Left colon (tissue), 2 donors: ENCODE measurements around the gene SPECC1. TPM values are rescaled to one million over a fixed set of nuclear protein-coding genes. Genes with fewer than 3 reads are reported as not detected.
"Not testable (repeated sequence)": the region's sequence is repeated elsewhere in the genome, so short reads cannot be mapped to it uniquely, and the experiment has no call there.

ENCODE experiments used
- ATAC-seq: fragments of 200-7000 bp; cut with Tn5 transposase; one replicate; pipeline ENCODE4 v1.9.1; 2020; ENCODE audit warnings: mild to moderate bottlenecking, moderate library complexity
- DNase-seq, 2 donors: peaks; one replicate each; pipeline ENCODE4 v3.0.0-alpha.2; 2020
- intact Hi-C, 2 donors: fragments of 100-400 bp; cut with DNase I in 1 of 2; cut with micrococcal nuclease in 1 of 2; formaldehyde crosslinking; loops; one replicate each; pipeline versions ENCODE4 v1.11.2 to v1.14.0; 2022; cut with DNase I, micrococcal nuclease
- total RNA-seq, 2 donors: library from RNA; stranded (reverse); fragmentation: NEBNext Ultra II Directional; extraction: Animal tissue kit (Norgen Biotek cat#: 25700); gene quantifications; one replicate each; pipeline ENCODE4 v1.2.1, GENCODE V29; 2021
- donor health status: DM: no; HTN: no; CAD: no.
- donor health status: DM: yes; HTN: yes; CAD: no.

Gene SPECC1
- total RNA-seq, 2 donors from 2014 or later = 86.5 to 104 TPM

GRCh38 chr17:20085283-20085845 lies 76.2 kb downstream of the SPECC1 start:
- ATAC-seq (no peak), DNase-seq (no peak)
- intact Hi-C loops = no loop called here

- no peak for DNase-seq
- intact Hi-C loops = no loop called here
- no peak for ATAC-seq
Measured at GRCh38 chr17:20086416-20087076, 77.4 kb downstream of the SPECC1 start.

GRCh38 chr17:20087538-20088250 lies 78.5 kb downstream of the SPECC1 start:
- DNase-seq (no peak), ATAC-seq (no peak)

GRCh38 chr17:20089756-20090547 lies 80.8 kb downstream of the SPECC1 start:
- intact Hi-C loops = no loop called here
- ATAC-seq (no peak), DNase-seq (no peak)

More at GRCh38 chr17:20087538-20088250, 78.5 kb downstream of the SPECC1 start:
- intact Hi-C loops = no loop called here

- DNase-seq (no peak), ATAC-seq (no peak)
- intact Hi-C loops = no loop called here
Measured at GRCh38 chr17:20091174-20092029, 82.2 kb downstream of the SPECC1 start.

- no peak for DNase-seq
- intact Hi-C loops = no loop called here
- ATAC-seq = no peak
Measured at GRCh38 chr17:20092261-20092867, 83.2 kb downstream of the SPECC1 start.

GRCh38 chr17:20092973-20093626 lies 83.9 kb downstream of the SPECC1 start:
- intact Hi-C loops = no loop called here
- ATAC-seq = no peak

GRCh38 chr17:20094777-20095176 lies 85.6 kb downstream of the SPECC1 start:
- intact Hi-C loops = no loop called here
- ATAC-seq (no peak), DNase-seq (no peak)

More at GRCh38 chr17:20092973-20093626, 83.9 kb downstream of the SPECC1 start:
- no peak for DNase-seq

GRCh38 chr17:20095336-20096080 lies 86.3 kb downstream of the SPECC1 start:
- ATAC-seq (no peak), DNase-seq (peak in 1 of 2 donors; percentile 32)
- intact Hi-C loops = no loop called here

- intact Hi-C loops = no loop called here
- no peak for DNase-seq
- ATAC-seq = no peak
Measured at GRCh38 chr17:20096430-20096829, 87.3 kb downstream of the SPECC1 start.

GRCh38 chr17:20097330-20097729 lies 88.2 kb downstream of the SPECC1 start:
- intact Hi-C loops = no loop called here
- ATAC-seq (no peak), DNase-seq (no peak)

- DNase-seq (no peak), ATAC-seq (no peak)
- intact Hi-C loops = no loop called here
Measured at GRCh38 chr17:20098314-20098713, 89.2 kb downstream of the SPECC1 start.

- ATAC-seq, DNase-seq, intact Hi-C loops: not testable (repeated sequence)
Measured at GRCh38 chr17:20100806-20101205, 91.6 kb downstream of the SPECC1 start.

GRCh38 chr17:20103454-20104446 lies 94.6 kb downstream of the SPECC1 start:
- intact Hi-C loops = no loop called here
- DNase-seq = no peak
- ATAC-seq = no peak

- intact Hi-C loops = no loop called here
- no peak for DNase-seq
- ATAC-seq = no peak
Measured at GRCh38 chr17:20105539-20106280, 96.6 kb downstream of the SPECC1 start.
